OCI-LY1 (cell line): ENCODE data around the gene ACTR5.

Experiments used
- EZH2 ChIP-seq: fragments of 200-600 bp; sonication (generic), shearing (Covaris generic); IDR thresholded peaks from 2 replicates; pipeline ENCODE4 v1.8.0; 2017; ENCODE audit warnings: borderline replicate concordance, mixed run types, mild to moderate bottlenecking, antibody characterized with exemption, low read length, moderate library complexity, mixed read lengths
- TF ChIP-seq, protein P1 (sequence below): fragments of 200-600 bp; sonication (generic), shearing (Covaris generic); IDR thresholded peaks from 2 replicates; pipeline ENCODE4 v1.5.1; 2017; ENCODE audit warnings: mild to moderate bottlenecking, antibody characterized with exemption, low read length, moderate library complexity, mixed read lengths

DNA sequence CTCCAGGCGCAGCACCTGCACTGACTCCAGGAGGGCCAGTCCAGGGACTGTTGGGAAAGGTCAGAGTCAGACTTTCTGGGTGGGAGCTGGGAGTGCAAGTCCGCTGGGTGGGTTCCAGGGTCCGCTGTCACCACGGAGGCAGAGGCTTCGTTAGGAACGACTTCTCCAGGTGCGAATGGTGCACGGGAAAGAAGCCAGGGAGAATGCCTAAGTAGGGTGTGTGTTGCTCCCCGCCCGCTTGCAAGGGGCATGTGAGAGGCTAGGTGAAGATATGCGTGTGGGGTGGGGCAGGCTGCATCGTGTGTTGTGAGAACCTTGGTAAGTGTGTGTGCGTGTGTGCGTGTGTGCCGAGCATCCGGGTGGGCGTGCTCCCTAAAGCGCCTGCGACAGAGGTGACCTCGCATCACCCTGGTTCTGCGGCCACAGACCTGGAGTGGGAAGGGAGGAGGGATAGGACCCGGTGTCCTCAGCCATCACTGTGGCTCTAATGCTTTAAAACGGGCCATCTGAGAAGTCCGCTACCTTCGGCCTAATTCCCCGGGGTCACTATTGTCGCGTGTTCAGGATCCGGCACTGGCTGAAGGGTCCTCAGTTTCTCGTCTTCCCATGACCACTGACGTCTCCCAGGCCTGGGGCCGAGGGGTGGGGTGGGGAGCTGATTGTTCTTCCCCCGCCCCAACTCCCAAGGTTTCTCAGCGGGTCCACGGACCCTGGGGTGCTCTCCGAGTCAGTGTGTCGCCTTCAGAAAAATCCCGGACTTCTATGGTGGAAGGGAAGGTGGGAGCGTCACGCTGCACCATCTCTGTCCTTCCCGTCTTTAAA lies 17.9 kb upstream of the ACTR5 start:
- TF ChIP-seq, protein P1, sequence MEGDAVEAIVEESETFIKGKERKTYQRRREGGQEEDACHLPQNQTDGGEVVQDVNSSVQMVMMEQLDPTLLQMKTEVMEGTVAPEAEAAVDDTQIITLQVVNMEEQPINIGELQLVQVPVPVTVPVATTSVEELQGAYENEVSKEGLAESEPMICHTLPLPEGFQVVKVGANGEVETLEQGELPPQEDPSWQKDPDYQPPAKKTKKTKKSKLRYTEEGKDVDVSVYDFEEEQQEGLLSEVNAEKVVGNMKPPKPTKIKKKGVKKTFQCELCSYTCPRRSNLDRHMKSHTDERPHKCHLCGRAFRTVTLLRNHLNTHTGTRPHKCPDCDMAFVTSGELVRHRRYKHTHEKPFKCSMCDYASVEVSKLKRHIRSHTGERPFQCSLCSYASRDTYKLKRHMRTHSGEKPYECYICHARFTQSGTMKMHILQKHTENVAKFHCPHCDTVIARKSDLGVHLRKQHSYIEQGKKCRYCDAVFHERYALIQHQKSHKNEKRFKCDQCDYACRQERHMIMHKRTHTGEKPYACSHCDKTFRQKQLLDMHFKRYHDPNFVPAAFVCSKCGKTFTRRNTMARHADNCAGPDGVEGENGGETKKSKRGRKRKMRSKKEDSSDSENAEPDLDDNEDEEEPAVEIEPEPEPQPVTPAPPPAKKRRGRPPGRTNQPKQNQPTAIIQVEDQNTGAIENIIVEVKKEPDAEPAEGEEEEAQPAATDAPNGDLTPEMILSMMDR, result no peak
- TF ChIP-seq EZH2, result no peak
